HG03378 (cell line): Measurements from ENCODE around the gene RANBP3L.

ENCODE experiments used
- ATAC-seq: cut with Tn5 transposase; IDR thresholded peaks from one replicate; pipeline ENCODE4 v1.9.1; 2021; ENCODE audit warnings: mild to moderate bottlenecking, moderate library complexity; ENCODE audit not compliant: unreplicated experiment

The RANBP3L gene

DNA sequence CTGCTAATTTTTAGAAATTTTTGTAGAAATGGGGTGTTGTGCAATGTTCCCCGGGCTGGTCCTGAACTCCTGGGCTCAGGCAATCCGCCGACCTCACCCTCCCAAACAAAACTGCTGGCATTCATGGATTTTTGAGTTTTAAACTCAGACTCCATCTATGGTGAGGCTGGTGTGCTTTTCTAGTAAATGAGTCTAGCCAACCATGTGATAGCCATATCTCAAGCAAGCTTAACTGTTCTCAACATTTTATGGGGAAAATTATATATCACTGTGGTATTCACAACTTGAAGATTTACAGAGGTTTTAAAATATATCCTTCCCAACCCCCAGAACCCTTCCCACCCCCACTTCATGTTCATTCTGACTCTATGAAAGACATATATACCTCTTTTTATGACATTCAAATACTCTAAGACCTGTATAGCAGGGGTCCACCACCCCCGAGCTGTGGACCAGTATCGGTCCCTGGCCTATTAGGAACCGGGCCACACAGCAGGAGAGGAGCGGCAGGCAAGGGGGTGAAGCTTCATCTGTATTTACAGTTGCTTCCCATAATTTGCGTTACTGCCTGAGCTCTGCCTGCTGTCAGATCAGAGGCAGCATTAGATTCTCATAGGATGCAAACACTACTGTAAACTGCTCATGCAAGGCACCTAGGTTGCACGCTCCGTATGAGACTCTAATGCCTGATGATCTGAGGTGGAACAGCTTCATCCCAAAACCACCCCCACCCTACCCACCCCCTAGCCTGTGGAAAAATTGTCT, 55.5 kb downstream of the RANBP3L start:
- no peak for ATAC-seq

DNA sequence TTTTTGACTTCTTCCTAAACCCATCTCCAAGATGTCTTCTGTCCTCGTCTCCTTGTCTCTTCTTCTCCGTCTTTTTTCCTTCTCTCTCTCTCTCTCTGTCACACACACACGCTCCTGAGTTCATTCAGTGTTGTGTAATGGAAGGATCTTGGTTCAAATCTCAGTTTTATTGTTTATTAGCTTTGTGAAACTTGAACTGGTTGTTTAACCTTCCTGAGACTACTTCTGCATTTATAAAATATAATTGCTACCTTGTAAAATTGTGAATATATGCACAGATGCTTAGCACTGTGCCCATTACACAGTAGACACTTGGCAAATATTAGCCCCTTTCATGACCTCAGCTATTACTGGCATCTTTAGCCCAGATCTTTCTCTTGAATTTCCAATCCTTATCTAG, 57.6 kb downstream of the RANBP3L start:
- no peak for ATAC-seq

DNA sequence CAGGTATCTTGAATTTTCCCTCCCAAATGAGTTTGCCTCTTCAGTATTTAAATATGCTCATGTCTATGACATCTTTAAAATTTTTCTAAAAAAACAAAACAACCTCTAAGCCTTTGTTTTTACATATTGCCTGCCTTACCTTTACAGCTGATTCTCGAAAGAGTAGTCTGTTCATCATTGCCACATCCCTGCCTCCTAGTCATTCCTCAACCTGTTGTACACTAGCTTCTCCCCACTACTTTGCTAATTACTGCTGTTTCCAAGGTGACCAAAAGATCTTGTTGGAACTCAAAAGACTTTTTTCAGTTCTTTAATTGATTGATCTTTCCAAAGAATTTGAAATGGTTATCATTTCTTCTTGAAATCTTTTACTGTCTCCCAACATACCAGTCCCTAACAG, 58.0 kb downstream of the RANBP3L start:
- no peak for ATAC-seq

- no peak for ATAC-seq
Observed at GRCh38 chr5:36242534-36243485, 58.9 kb downstream of the RANBP3L start.

DNA sequence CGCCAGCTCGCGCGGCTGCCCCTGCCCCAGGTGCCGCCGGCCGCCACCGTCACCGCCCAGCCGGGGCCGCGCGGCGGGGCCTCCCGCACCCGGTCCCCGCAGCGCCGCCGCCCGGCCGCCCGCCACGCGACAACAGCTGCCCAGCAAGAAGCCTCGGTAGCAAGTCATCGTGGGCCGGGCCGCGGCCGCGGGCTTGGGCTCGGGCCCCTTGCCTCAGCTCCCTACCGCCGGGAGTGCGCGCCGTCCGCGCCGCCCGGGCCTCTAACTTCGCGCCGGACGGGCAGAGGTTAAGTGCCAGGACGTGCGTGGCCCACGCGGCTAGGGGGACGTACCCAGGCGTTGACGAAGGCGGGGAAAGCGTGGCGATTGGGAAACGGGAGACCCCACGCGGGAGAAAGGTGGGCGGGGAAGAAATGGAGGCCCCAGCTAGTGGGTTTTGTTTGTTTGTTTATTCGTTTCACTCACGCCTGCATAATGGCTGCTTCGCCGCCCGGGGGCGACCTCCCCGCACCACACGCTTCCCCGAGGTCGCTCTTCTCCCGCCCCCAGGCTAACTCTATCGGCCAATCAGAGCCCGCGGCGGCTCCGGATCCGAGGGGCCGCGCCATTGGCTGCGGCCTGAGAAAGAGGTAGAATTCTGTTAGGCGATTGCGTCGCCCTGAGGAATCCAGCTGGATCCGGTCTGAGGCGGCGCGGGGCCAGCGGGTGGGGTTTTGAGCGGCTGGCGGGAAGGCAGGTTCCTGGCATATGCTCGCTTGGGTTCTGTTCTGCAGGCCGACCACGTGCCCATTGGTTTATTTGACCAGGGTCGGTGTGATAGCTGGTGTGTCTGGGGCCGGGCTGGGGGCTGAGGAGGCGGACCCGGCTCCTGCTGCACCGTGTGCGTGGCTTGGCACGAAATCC, 59.8 kb downstream of the RANBP3L start, which contains the start of gene NADK2:
NADK2 (minus strand) TSS at position 295 of the 903 bp plus-strand sequence; CDS start at position 168, 127 bp downstream.
- peak; percentile 91 for ATAC-seq

- ATAC-seq = peak; percentile 23
Observed at GRCh38 chr5:36240779-36241630, 60.7 kb downstream of the RANBP3L start.

DNA sequence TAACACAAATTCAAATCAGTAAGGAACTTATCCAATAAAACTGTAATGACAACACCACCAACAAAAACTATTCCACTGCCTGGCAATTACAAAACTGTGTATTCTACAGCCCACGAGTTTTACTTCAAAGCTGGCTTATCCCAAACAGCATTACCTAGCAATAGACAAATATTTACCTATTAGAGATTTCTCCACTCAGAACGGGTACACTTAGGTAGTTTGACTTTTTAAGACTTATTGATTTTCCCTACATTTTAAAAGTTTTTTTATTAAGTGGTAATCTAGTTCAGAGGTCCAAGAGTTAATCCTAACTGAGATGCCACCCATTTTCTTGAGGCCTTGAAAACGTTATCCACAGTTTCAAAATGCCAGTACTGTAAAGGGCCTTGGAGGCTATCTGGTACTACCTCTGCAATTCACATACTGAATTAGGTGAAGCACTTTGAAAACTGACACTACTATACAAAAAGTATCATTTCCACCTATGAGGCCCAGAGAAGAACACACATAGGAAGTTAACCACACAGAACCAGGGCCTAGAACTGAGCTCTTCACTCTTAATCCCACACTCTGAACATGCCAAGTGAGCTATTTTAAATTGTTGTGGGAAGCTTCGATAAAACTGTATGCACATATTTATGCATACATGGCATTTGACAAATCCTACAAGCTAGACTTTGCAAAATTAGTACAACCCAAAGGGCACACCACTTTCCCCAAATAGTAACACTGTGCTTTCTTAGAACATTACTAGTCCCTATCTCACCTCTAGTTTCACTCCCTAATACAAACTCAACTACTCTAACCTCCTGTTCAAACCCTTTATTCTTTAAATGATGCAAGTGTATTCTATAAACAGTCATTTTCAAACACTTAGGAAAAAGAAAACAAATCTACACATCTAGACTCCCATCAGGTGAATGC, 62.1 kb downstream of the RANBP3L start:
- ATAC-seq = no peak

DNA sequence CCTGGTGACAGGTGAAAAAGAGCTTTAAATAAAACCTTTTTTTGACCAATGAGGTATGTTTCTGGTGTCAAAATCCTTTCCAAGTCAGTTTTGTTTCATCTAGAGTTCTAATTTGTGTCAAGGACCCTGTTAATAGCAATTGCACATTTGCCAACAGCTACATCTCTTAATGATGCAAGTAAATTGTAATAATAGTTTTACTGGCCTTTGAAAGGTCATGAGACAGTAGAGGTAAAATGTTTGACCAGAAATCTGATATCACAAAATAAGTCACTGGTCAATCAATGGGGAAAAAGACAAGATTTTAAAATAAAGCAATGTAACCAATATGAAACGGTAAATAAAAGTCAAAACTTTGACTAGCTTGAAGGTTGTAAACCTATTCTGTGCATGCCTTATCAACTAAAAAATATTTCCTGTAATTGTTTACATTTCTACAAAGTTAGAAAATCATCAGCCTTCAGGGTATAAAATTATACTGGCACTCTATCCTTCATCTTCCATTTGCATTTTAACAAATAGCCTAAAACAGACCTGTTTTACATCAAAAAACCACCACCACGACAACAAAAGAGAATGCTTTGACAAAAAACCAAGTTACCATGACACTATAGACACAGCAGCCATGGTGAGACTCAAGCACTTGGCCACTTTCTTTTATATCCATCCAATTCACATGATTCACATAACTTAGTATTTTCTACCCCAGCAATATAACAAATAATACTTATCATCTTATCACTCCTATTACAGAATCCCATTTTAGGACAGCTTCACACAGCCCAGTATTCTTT, 63.0 kb downstream of the RANBP3L start:
- ATAC-seq = no peak

- no peak for ATAC-seq
Observed at GRCh38 chr5:36237751-36238150, 64.0 kb downstream of the RANBP3L start.

- no peak for ATAC-seq
Observed at GRCh38 chr5:36236801-36237200, 64.9 kb downstream of the RANBP3L start.

GRCh38 chr5:36232533-36232932, 69.2 kb downstream of the RANBP3L start:
- ATAC-seq = no peak

DNA sequence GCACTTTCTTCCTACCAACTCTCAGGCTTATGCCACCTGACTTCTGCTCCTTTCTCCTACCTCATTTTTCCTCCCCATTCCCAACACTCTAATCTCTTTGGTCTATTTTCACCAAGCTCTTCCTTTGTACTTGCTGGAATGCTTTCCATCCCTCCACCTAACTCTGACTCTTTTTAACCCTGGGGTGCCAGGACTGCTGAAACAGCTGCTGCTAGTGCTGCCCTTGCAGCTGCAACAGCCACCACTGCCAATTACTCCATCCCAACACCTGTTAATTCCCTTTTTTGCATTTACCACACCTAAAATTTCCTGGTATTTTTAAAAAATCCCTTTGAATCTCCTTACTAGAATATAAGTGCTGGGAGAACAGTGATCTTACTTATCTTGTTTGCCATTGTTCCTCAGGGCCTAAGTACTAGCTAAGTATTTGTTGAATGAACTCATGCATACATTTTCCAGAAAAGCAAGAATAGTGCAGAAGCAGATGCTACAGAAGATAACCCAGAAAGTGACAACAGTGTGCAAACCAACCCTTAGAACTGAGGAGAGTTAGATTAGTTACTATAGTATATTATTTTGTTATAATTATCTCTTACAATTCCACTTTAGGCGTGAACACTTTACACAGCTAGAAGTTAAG, 71.4 kb downstream of the RANBP3L start:
- ATAC-seq = no peak

DNA sequence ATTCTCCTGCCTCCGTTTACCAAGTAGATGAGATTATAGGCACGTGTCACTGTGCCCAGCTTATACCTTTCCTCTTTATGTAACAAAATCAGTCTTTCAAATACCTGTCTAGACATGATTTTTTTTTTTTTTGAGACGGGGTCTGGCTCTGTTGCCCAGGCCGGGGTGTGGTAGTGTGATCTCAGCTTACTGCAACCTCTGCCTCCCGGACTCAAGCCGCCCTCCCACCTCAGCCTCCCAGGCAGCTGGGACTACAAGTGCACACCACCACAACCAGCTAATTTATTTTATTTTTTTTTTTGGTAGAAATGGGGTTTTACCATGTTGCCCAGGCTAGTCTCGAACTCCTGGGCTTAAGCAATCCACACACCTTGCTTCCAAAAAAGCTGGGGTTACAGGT, 73.2 kb downstream of the RANBP3L start:
- ATAC-seq = no peak

GRCh38 chr5:36227046-36227445, 74.7 kb downstream of the RANBP3L start:
- ATAC-seq = no peak

GRCh38 chr5:36222620-36223019, 79.1 kb downstream of the RANBP3L start:
- no peak for ATAC-seq

DNA sequence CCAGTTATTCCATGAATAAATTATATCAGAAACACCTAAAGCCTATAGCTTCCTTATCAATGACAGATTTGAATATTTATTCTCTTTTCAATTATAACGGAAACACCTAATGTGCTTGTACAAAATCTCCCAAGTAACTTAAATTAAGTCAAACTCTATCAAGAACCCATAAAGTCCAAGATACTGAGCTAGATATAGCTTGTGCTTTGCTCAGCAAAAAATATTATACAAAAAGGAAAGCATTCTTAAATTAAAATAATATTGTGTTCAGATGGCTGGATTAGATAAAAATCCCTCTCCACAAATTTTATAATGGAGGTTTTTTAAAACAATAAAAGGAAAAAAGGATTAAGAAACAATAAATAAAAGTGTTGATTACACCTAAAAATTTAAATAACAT, 83.7 kb downstream of the RANBP3L start:
- no peak for ATAC-seq

DNA sequence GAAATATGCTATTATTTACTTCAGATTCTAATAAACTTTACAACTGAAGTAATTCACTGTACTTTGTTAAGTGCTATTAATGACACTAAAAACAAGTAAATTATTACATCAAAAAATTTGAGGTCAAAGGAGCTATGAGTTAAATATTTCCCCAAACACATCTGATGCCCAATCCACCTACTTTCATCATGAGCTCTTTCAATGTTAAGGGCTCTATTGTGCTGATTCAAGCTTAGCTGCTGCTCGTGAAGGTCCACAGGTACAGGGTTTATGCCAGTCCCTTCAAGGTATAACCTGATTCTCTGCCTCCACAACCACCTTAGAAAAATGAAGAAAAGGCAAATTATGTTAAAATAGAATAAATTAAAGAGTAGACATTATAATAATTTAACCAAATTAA, 84.1 kb downstream of the RANBP3L start:
- ATAC-seq = no peak

GRCh38 chr5:36215910-36216309, 85.8 kb downstream of the RANBP3L start:
- no peak for ATAC-seq
